RPMI8226 (cell line): Measurements from ENCODE around the gene PTGS2.
A peak's percentile ranks its signal among the peaks of the same experiment; 100 is the strongest.

Experiments
- DNase-seq: peaks from one replicate; pipeline ENCODE4 v3.0.0-alpha.2; 2015

PTGS2 gene

GRCh38 chr1:186680245-186681061, at the start of gene PTGS2:
PTGS2 (minus strand) TSS chr1:186680423; CDS start chr1:186680290, 133 bp downstream.
- DNase-seq: peak; percentile 86

GRCh38 chr1:186722711-186723309, 42.6 kb upstream of the PTGS2 start:
- peak; percentile 82 for DNase-seq

GRCh38 chr1:186717286-186717685, 37.1 kb upstream of the PTGS2 start:
- no peak for DNase-seq

GRCh38 chr1:186715887-186716809, 35.9 kb upstream of the PTGS2 start:
- no peak for DNase-seq

- DNase-seq: no peak
Measured at GRCh38 chr1:186710696-186711095, 30.5 kb upstream of the PTGS2 start.

DNA sequence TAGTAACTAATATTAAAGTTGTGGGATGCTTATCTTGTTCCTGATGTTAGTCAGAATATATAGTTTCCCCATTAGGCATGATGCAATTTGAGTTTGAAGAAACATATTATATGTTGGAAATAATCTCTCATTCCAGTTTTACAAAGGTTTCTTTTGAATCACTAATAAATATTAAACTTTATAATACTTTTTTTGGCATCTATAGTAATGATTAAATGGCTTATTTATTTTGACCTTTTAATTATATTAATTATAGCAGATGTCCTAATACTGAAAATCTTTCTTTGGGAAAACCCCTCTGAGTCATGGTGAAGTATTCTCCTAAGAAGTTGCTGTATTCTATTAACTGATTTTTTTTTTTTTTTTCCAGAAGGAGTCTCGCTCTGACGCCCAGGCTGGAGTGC, 28.5 kb upstream of the PTGS2 start:
- no peak for DNase-seq

DNA sequence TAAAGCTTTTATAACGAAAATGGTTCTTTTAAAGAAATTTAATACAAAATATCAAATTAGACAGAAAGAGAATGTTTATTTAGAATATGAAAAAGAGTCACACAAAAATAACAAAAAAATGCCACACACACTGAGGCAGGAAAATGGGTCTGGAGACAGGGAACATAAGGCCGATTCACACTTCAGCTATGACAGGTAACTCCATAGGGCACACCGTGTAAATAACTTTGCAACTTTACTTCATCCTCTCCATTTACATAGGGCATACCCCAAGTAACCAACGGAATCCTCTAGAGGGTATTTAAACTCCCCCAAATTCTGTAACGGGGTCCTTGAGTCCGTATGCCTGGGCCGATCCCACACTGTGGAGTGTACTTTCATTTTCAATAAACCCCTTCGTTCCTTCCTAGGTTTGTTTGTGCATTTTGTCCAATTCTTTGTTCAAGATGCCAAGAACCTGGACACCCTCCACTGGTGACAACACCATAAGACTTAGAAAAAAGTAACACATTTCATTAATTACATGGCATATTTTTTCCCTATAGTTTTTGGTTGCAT, 23.1 kb upstream of the PTGS2 start:
- no peak for DNase-seq

- no peak for DNase-seq
Measured at GRCh38 chr1:186700722-186701121, 20.5 kb upstream of the PTGS2 start.

DNA sequence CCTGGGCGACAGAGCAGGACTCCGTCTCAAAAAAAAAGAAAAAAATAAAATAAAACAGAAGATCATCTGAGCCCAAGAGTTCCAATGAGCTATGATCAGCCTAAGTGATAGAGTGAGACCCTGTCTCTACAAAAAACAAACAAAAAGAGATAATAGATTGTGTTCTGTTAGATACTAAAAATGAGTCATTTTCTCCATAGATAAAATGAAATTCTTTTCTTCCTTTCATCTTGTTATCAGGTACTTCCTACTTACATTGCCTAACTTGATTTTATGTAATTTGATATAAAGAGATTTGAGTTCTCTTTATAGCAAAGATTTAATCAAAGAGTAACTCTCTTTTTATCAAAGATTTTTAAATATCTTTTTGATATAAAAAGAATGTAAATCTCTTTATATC, 19.3 kb upstream of the PTGS2 start:
- no peak for DNase-seq

DNA sequence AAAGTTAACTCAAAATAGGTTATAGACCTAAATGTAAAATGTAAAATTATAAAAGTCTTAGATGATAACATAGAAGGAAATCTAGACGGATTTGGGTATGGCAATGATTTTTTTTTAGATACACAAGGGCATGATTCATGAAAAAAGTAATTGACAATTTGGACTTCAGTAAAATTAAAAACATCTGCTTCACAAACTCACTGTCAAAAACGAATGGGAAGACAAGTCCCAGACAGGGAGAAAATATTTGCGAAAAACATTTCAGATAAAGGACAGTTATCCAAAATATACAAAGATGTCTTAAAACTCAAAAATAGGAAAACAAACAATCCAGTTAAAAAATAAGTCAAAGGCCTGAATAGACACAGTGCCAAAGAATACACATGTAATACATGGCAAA, 9.7 kb upstream of the PTGS2 start:
- no peak for DNase-seq

GRCh38 chr1:186689376-186689775, 9.2 kb upstream of the PTGS2 start:
- DNase-seq: no peak

- DNase-seq: no peak
Measured at GRCh38 chr1:186683652-186684410, 3.6 kb upstream of the PTGS2 start.

DNA sequence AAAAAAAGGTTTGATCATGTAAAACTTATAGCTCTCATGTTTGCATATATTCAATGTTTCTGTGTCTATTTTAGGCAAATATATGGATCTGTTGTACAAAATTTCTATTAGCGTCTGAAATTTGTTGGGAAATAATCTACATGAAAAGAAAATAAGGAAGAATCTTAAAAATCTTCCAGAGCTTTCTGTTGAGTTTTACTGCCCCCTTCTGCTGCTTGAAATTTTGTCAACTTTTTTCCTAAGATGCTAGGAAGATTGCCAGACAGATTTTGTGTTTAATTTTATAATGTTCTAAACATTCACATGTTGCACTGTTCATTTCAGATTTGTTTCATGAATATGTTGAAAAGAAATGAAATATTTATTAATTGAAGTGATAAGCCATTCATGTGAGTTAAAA, 2.5 kb upstream of the PTGS2 start:
- no peak for DNase-seq

- no peak for DNase-seq
Measured at GRCh38 chr1:186681801-186682200, 1.6 kb upstream of the PTGS2 start.

GRCh38 chr1:186681121-186681520, 898 bp upstream of the PTGS2 start:
- no peak for DNase-seq

GRCh38 chr1:186679924-186680244, 339 bp downstream of the PTGS2 start:
- DNase-seq: no peak

DNA sequence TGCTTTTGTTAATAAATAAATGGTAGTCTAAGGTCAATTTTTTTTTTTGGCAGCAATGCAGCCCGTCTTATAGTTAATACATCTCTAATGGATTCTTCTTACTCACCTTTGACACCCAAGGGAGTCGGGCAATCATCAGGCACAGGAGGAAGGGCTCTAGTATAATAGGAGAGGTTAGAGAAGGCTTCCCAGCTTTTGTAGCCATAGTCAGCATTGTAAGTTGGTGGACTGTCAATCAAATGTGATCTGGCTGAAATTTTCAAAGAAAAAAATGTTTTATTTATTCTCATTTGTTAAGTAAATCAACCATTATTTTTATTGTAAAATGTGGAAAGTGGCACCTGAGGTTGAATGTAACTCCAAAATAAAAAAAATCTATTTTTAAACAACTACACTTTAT, 2.1 kb downstream of the PTGS2 start:
- DNase-seq: no peak

GRCh38 chr1:186672596-186672995, 7.6 kb downstream of the PTGS2 start:
- DNase-seq: no peak

DNA sequence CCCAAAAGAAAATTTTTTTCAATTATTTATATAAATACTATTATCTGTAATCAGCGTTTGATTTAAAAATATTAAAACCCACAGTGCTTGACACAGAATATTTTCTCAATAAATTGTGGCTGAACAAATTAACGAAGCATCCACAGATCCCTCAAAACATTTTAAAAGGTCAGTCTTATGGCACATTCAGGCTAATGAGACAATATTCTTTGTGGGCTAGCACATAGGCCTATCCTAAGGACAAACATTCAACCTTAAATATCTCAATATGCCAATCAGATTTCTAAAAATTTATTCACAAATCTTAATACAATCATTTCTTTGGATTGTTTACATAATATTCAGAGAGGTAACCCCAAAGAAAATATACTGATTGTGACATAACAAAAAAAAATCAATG, 8.1 kb downstream of the PTGS2 start:
- DNase-seq: no peak

DNA sequence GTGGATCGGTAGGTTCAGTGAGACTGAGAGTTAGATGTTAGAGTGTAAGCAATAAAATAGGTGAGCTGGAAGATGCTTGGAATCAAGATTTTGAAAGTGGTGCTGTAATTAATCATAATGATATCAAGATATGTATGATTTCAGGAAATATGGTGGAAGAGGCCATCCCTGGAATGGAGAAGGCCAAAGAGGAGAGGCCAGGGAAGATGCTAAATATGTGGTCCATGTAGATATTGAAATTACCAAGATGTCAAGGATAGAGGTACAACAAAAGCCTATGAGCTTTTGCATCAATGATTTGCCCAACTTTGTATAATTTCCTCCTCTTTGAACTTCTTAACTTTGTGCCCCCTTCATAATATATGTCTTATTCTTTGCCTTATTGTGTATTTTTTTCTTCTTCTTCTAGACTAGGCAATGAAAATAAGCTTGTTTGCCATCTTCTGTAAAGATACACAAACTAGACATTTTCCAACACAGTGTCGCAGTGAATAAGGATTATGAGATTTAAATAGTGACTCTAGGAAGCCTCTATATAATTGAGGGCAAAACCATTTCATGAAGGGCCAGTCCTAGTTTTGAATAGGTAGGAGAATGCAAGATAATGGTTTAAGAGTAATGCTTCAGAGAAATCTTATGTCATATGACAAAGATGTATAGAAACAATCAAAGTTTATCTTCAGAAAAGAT, 8.9 kb downstream of the PTGS2 start:
- no peak for DNase-seq

GRCh38 chr1:186670297-186671135, 9.7 kb downstream of the PTGS2 start:
- DNase-seq: no peak
